CMK (cell line): ENCODE data around the gene IFT81.
"Not testable (repeated sequence)": the region's sequence is repeated elsewhere in the genome, so short reads cannot be mapped to it uniquely, and the experiment has no call there.

ENCODE experiments used
- DNase-seq: peaks from one replicate; pipeline ENCODE4 v3.0.0-alpha.2; 2010; ENCODE audit warnings: low read depth

Gene IFT81, protein sequence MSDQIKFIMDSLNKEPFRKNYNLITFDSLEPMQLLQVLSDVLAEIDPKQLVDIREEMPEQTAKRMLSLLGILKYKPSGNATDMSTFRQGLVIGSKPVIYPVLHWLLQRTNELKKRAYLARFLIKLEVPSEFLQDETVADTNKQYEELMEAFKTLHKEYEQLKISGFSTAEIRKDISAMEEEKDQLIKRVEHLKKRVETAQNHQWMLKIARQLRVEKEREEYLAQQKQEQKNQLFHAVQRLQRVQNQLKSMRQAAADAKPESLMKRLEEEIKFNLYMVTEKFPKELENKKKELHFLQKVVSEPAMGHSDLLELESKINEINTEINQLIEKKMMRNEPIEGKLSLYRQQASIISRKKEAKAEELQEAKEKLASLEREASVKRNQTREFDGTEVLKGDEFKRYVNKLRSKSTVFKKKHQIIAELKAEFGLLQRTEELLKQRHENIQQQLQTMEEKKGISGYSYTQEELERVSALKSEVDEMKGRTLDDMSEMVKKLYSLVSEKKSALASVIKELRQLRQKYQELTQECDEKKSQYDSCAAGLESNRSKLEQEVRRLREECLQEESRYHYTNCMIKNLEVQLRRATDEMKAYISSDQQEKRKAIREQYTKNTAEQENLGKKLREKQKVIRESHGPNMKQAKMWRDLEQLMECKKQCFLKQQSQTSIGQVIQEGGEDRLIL

DNA sequence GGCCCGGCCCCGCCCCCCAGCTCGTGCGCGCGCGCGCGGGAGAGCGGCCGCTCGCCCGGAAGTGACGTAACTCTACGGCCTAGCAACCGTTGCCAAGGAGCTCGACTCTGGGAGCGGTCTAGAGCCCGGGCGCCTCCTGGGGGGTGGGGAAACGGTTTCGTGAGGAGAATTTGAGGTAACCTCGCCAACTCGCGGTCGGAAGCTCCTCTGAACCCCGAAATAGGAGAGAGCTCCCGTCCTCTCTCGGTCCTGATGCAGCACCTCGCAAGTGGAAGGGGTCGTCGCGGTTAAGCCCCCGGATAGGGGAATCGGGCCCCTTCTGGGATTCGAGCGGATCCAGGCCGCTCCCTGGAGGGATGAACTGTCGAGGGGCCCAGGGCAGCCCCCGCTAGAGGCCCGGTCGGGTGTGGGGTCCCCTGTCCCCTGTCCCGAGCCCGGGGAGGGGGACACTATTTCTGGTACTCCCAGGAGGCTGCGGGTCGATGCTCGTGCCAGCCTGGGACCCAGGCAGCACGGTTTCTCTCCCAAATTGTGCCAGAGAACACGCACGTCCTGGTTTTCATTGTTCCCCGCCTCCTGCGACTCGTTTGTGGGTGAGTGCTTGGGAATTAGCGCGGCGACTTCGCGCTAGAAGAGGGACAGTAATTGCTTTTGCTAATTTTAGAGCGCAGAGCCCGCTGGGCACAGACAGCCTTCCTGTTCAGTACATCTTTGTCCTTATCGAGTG, at the start of gene IFT81:
Gene IFT81, plus strand, starts transcription at position 89 of the 727 bp plus-strand sequence. CDS start 3,024 bp downstream, outside the sequence.
- DNase-seq, result peak; percentile 77

DNA sequence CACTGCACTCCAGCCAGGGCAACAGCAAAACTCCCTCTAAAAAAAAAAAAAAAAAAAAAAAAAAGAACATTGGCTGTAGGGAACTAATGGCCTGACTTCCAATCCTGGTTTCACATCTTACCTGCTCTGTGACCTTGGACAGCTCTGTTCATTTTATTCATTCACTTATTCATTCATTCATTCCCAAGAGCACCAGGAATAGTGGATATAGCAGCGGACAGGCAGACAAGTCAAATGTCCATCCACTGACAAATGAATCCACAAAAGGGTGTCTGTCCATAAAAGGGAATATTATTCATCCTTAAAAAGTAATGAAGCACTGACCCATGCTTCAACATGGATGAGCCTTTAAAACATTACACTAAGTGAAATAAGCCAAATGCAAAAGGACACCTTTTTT, 48.3 kb upstream of the IFT81 start:
- no peak for DNase-seq

DNA sequence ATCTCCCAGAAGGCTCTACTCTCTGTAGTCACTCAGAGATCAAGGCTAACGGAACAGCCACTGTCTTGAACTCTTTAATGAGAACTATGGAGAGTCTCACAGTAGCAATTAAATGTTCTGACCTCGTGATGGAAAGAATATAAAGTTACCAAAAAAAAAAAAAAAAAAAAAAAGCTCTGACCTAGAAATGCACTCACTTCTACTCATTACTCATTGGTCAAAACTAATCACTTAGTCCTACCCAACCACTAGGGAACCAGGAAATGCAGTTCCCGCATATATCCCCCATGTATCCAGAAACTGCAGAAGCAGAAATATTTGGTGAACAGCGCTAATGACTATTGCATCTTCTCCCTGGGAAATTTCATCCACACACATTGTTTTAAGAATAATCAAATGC, 46.4 kb upstream of the IFT81 start:
- DNase-seq, result no peak

DNA sequence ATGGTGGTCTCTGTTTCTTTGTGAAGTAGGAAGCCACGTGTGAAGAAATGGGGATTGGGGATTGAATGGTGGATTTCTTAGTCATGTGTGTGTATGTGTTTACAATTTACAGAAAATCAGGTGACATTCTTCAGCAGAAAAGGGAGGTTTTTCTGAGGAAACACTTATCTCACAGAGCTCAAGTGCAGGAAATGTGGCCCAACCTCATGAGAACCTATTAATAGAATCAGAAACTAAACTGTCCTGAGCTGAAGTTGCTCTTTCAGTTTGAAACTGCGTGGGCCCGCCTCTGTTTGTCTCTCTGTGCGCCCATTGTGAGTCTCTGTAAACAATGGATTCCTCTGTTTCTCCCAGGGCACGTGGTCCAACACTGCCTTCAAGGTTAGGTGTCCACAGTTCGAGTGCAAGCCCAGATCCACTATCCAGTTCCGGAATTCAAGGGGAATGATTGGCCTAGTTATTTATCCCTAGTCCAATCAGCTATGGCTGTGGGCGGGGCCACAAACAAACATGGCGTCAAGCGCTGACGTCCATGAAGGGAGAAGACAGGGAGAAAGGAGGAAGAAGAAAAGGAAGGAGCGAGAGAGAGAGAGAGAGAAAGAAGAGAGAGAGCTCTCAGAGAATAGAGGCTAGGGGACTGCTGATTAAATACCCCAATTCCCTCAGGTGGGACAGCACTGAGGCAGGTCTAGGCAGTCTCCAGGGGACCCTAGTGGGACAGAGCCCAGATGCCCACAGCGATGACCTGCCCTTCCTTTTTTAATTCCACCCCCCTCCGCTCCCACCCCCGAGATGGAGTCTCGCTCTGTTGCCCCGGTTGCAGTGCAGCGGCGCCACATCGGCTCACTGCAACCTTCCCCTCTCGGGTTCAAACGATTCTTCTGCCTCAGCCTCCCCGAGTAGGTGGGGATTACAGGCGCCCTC, 44.4 kb upstream of the IFT81 start:
- peak; percentile 79 for DNase-seq

DNA sequence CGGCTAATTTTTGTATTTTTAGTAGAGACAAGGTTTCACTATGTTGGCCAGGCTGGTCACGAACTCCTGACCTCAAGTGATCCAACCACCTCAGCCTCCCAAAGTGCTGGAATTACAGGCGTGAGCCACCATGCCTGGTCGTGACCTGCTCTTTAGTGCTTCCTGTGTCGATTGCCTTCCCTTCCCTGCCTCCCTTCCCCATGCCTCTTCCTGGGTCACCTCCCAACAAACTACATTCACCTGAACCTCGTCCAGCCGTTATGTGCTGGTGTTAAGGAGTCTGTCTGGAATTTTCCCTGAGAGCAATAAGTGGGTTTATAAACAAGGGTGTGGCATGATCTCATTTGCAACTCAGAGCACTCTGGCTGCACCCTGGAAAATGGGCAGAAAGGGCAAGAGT, 43.7 kb upstream of the IFT81 start:
- DNase-seq, result no peak

DNA sequence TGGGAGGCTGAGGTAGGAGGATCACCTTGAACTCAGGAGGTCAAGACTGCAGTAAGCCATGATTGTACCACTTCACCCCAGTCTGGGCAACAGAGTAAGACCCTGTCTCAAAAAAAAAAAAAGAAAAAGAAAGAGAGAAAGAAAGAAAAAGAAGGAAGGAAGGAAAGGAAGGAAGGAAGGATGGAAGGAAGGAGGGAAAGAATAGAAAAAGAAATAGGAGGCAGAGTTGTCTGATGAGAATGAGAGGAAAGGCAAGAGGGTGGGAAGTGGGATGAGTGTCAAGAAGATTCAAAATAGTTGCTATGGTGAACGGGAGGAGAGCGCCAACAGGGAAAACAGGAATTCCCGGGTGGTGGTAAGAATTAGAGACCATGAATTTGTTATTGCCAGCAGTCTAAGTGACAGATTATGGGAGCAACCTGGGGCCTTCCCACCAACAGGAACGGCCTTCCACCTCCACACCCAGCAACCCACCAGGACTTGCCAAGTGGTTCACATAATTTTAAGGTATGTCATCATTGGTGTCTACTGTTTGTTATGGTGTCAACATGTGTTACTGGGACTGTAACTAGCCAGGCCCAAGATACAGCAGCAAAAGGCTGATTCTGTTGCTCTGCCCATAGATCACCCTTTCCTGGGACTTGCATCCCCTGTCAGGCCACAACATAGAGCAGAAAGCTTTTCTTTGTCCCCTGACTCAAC, 39.7 kb upstream of the IFT81 start:
- no peak for DNase-seq

DNA sequence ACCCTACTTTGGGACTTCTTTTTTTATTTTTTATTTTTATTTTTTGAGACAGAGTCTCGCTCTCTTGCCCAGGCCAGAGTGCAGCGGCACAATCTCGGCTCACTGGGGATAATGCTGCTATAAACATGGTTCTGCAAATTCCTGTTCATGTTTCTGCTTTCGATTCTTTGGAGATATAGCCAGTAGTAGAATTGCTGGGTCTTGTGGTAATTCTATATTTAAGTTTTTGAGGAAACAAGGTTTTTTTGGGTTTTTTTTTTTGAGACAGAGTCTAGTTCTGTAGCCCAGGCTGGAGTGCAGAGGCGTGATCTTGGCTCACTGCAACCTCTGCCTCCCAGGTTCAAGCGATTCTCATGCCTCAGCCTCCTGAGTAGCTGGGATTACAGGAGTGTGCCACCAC, 35.9 kb upstream of the IFT81 start:
- not testable (repeated sequence) for DNase-seq

DNA sequence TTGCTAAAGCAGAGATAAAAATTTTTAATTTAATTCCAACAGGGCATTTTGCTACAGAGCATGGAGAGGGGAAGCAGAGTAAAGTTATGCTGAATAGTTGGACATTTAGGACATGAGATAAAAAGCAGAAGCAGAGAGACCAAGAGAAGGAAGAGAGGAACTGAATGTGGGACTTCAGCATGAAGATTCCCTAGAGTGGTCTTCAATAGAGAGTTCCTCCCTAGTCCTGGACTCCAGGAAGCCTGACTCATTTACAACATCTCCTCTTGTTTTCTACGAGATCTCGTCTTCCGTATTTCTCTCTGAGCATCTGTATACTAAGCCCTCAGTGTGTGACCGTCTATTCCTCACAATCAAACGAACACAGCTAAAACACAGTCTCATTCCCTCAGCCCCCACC, 35.2 kb upstream of the IFT81 start:
- DNase-seq, result no peak

DNA sequence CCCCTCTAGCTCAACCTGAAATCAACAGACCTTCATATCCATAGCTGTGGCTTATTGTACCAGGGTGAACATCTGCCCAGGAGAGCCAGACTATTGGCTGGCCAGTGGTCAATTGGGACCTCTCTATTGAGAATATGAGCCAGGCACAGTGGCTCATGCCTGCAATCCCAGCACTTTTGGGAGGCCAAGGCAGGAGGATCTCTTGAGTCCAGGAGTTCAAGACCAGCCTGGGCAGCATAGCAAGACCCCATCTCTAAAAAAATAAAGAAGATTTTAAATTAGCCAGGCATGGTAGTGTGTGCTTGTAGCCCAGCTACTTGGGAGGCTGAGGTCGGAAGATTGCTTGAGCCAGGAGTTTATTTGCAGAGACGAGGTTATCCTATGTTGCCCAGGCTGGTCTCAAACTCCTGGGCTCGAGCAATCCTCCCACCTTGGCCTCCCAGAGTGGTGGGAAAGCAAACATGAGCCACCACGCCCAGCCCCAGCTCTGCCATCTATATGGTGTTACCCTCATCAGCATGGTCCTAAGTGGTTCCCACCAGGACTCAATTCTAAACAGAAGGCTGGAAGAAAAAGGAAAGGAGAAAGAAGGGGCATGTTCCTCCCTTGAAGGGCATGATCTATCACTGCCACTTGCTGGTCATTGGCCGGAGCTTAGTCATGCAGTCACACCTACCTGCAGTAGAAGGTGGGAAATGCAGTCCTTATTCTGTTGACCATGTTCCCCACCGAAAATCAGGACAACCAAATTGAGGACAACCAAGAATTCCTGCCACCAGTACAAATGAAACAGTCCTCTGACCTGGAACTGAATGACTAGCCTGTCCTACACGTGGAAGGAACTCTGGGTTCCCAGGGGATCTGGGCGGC, 33.7 kb upstream of the IFT81 start:
- DNase-seq, result no peak

DNA sequence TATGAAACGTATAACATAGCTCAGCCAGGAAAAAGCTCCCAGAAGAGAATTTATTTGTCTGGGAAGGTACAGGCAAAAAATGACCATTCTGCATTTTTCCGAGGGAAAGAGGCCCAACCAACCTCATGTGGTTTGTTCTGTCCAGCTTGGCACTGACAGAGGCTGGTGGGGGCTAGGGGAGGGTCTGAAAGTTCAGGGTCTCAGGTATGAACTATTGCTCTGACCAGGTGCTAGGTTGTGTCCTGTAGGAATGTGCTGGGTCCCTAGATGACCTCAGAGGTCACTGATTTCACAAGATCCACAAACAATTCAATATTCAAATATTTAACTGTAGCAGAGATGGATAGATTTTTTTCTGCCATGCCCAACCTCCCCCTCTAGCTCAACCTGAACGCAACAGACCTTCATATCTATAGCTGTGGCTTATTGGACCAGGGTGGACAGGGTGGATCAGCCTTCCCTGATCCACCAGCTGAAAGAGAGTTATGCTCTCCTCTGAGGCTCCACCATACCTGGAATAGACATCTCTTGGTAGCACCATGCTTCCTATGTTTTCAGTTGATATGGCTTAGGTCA, 32.9 kb upstream of the IFT81 start:
- no peak for DNase-seq

DNA sequence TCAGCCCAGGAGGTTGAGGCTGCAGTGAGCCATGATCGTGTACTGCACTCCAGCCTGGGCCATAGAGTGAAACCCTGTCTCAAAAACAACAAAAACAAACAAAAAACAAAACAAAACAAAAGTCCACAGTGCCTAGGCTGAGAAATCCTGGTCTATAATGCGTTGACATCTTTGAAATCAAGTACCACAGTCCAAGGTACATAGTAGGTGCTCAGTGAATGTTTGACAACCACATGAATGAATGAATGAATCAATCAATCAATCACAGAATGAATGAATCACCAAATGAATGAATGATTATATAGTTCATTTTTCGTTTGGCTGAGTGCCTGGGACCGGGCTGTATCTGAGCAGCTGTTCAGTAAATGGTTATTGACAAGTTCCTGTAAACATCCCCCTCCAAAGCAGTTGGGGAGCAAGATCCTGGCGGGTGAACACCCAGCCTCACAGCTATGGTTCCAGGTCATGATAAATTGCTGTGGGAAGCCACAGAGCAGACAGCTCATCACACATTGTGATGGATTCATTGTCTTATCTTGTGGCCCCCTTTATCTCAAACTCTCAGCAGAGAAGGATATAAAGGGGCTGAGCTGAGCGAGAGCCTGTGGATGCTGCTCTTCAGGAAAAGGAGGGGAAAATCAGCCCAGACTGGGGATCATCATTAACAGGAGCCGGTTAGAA, 30.4 kb upstream of the IFT81 start:
- peak; percentile 21 for DNase-seq

DNA sequence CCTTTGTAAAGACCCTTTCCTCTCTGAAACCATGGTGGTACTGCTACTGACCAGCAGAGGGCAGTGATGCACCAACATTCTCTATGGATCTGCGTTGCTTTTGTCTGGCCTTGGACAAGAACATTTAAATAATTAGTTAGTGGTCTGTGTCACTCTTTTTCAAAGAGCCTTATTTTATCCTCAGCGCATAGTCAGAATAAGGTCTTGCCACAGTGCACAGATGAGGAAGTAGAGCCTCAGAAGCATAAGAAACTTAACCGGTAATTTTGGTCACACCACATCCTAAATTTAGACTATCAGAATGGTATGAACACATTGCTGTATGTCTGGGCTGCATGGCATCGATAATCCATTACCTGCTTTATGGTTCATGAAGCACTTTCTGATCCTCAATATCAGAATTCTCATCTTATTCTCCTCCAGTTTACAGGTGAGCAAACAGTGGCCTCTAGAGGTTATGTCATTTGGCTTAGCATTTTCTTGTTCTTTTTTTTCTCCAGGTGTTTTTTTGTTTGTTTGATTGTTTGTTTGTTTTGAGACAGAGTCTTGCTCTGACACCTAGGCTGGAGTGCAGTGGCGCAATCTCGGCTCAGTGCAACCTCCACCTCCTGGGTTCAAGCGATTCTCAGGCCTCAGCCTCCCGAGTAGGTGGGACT, 23.7 kb upstream of the IFT81 start:
- DNase-seq, result no peak

DNA sequence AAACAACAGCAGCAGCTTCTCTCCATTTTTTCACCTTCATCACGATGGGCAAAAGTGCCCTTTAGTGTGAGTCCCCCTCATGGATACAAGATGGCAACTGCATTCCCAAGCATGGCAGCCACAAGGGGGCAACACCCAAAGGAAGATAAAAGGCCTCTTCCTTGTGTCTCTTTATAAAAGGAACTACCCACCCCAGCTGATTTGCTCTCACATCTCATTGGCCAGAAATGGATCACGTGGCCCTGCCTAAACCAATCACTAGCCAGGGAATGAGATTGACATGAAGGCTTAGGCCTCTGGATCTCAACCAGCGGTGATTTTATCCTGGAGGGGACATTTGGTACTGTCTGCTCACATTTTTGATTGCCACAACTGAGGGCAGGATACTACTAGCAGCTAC, 21.9 kb upstream of the IFT81 start:
- peak; percentile 88 for DNase-seq

DNA sequence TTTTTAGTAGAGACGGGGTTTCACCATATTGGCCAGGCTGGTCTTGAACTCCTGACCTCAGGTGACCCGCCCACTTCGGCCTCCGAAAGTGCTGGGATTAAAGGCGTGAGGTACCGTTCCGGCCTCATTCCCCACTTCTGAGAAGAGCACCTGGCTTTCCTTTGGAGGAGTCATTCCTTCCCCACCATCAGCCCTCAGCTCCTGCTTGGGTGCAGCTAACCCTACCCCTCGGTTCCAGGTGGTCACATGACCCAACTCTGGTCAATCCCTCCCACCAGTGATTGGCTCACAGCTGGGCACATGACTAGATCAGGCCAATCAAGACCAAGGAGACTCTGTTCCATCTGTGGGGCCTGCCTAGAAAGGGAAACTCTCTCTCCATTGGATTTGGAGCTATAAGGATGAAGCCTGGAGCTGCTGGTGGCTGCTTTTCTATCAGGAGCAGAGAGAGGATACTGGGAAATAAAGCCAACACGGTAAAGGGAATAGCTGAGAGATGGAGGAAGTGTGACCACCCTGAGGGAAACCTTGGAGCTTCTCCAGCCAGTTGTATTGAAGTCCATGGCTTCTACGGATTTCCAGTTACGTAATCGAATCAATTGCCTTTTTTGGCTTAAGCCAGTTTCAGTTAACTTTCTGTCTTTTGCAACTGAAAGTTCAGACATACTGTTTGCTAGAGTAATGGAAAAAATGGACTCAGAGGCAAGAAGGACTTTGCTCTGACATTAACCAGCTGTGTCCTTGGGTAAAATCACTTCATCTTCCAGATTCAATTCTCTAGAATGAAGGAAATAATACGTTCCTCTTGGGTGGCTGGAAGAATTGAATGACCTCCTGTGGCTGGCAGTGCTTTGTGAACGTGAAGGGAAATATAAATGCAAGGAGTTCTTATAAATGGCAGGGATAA, 19.7 kb upstream of the IFT81 start:
- DNase-seq, result no peak

DNA sequence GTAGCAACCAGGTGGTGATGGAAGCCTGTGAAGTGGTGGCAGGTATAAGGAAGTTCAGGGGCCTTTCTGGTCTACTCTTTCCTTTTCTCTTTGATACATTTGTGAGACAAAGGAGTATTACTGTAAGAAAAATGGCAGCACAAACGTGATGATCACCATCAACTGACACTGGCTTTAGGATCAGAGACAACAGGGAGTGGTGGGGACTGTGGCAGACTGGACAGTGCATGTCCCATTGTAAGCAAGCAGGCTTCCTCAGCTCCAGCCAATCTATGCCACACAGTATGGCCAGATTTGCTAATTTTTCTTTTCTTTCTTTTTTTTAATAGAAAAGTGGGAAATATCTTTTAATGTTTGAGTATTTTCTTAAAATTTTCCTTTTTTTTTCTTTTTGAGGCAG, 19.0 kb upstream of the IFT81 start:
- DNase-seq, result no peak

DNA sequence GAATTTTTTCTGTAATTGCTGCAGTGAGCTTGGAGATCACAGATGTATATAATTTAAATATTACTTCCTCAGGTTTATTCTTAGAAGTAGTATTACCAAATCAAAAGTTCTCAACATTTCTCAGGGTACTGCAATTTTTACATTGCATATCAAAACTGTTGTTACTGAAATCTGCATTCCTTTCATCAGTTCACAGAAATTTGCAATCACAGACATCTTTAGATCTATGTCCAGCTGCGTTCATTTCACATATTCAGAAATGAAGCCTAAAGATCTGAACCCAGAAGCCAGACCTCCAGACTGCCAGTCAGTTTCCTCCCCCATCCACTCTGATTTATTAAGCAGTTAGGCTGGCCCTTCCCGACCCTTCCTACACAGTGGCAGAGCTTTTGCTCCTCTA, 18.2 kb upstream of the IFT81 start:
- no peak for DNase-seq
